Measurements from ENCODE around the gene SLC26A11. TPM values are rescaled to one million over a fixed set of nuclear protein-coding genes. Genes with fewer than 3 reads are reported as not detected.

Gene SLC26A11
- total RNA-seq, 1 experiment from 2014 or later, result 17.7 TPM

DNA sequence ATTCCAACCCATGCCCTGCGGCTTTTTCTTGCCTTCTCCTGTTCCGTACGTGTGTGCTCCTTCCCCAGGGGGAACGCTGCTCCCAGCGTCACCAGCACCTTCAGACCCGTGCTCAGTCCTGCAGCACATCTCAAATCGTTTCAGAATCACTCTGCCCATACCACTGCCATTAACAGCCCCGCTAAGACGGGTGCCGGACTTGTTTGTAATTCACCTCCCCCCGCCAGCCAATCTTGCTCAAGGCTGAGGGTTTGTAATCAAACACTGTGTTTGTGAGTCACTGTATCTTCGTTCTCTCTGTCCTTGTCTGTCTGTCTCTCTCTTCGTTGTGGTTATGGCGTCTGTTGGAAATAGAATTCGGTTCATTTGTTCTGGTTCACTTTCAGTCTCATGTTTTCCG lies 33.1 kb upstream of the SLC26A11 start:
- H3K27ac ChIP-seq (ENCODE audit: low read depth, low read length), result no peak overlapping the region
- RAD21 ChIA-PET (ENCODE audit: low non-redundant PET in 1 of 2, low total read pairs in 2 of 2, uncharacterized antibody in 2 of 2, unreplicated experiment in 2 of 2), result no interaction called here
- no peak overlapping the region for H3K9ac ChIP-seq (ENCODE audit: low read length)

More for the DNA sequence above, 33.1 kb upstream of the SLC26A11 start:
- no TSS peak for BruUV-seq (replicated peaks)
- no peak for TF ChIP-seq EZH2phosphoT487 (IDR thresholded peaks at IDR 0.05; ENCODE audit: borderline replicate concordance)
- no peak for TF ChIP-seq RAD21 (IDR thresholded peaks at IDR 0.05; ENCODE audit: low read depth)
- TF ChIP-seq FOSL1 (IDR thresholded peaks at IDR 0.05; ENCODE audit: low read depth), result no peak
- TF ChIP-seq, protein P1, sequence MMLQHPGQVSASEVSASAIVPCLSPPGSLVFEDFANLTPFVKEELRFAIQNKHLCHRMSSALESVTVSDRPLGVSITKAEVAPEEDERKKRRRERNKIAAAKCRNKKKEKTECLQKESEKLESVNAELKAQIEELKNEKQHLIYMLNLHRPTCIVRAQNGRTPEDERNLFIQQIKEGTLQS (IDR thresholded peaks at IDR 0.05), result no peak
- no peak for TF ChIP-seq SP1 (IDR thresholded peaks at IDR 0.05; ENCODE audit: low read depth)
- TF ChIP-seq CEBPB (IDR thresholded peaks at IDR 0.05; ENCODE audit: low read depth), result no peak
- no peak for TF ChIP-seq YY1 (IDR thresholded peaks at IDR 0.05; ENCODE audit: extremely low read depth, insufficient replicate concordance, low read depth, low read length)
- no peak for TF ChIP-seq SIN3A (IDR thresholded peaks at IDR 0.05; ENCODE audit: low read depth)
- TF ChIP-seq, protein P2, sequence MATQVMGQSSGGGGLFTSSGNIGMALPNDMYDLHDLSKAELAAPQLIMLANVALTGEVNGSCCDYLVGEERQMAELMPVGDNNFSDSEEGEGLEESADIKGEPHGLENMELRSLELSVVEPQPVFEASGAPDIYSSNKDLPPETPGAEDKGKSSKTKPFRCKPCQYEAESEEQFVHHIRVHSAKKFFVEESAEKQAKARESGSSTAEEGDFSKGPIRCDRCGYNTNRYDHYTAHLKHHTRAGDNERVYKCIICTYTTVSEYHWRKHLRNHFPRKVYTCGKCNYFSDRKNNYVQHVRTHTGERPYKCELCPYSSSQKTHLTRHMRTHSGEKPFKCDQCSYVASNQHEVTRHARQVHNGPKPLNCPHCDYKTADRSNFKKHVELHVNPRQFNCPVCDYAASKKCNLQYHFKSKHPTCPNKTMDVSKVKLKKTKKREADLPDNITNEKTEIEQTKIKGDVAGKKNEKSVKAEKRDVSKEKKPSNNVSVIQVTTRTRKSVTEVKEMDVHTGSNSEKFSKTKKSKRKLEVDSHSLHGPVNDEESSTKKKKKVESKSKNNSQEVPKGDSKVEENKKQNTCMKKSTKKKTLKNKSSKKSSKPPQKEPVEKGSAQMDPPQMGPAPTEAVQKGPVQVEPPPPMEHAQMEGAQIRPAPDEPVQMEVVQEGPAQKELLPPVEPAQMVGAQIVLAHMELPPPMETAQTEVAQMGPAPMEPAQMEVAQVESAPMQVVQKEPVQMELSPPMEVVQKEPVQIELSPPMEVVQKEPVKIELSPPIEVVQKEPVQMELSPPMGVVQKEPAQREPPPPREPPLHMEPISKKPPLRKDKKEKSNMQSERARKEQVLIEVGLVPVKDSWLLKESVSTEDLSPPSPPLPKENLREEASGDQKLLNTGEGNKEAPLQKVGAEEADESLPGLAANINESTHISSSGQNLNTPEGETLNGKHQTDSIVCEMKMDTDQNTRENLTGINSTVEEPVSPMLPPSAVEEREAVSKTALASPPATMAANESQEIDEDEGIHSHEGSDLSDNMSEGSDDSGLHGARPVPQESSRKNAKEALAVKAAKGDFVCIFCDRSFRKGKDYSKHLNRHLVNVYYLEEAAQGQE (IDR thresholded peaks at IDR 0.05; ENCODE audit: low read depth), result no peak
- no peak for TF ChIP-seq EGR1 (IDR thresholded peaks at IDR 0.05; ENCODE audit: low read depth)
- TF ChIP-seq, protein P3, sequence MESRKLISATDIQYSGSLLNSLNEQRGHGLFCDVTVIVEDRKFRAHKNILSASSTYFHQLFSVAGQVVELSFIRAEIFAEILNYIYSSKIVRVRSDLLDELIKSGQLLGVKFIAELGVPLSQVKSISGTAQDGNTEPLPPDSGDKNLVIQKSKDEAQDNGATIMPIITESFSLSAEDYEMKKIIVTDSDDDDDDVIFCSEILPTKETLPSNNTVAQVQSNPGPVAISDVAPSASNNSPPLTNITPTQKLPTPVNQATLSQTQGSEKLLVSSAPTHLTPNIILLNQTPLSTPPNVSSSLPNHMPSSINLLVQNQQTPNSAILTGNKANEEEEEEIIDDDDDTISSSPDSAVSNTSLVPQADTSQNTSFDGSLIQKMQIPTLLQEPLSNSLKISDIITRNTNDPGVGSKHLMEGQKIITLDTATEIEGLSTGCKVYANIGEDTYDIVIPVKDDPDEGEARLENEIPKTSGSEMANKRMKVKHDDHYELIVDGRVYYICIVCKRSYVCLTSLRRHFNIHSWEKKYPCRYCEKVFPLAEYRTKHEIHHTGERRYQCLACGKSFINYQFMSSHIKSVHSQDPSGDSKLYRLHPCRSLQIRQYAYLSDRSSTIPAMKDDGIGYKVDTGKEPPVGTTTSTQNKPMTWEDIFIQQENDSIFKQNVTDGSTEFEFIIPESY (IDR thresholded peaks at IDR 0.05; ENCODE audit: extremely low read depth, insufficient replicate concordance, low read length), result no peak
- no peak for TF ChIP-seq ZNF274 (IDR thresholded peaks at IDR 0.05; ENCODE audit: low read depth, low read length)
- DNase-seq (ENCODE audit: low read depth, low spot score), result no peak
- Histone ChIP-seq H3K79me2 (ENCODE audit: insufficient read depth, low read length) (no peaks in the 10 kb centered on the region), H2AFZ (ENCODE audit: low read depth, low read length, poor library complexity, severe bottlenecking) (no peak overlapping the region), H3K4me3 (replicated peaks in 1 of 2; ENCODE audit: low read depth in 1 of 2, low read length in 2 of 2) (no peak overlapping the region), H3K9me3 (ENCODE audit: control insufficient read depth in 1 of 2, insufficient read depth in 1 of 2, low read depth in 1 of 2, low read length in 2 of 2) (no peaks in the 10 kb centered on the region), H3K36me3 (ENCODE audit: control insufficient read depth in 1 of 2, insufficient read depth in 2 of 2, low read length in 2 of 2) (no peaks in the 10 kb centered on the region), H3K4me1 (ENCODE audit: control insufficient read depth in 1 of 2, insufficient read depth in 2 of 2, low read length in 2 of 2) (peaks cover 0 to 16% of the 10 kb centered on the region in 2 experiments; a peak in 1 of 4 replicates), H3K27me3 (ENCODE audit: insufficient read depth, low read length) (no peaks in the 10 kb centered on the region), H4K20me1 (ENCODE audit: insufficient read depth) (no peaks in the 10 kb centered on the region), H3K9me2 (ENCODE audit: insufficient read depth) (no peaks in the 10 kb centered on the region), H3K4me2 (ENCODE audit: low read length) (0 out of 2 replicates have a peak overlapping the region, but pooled peaks have one; percentile 21)
- no peak for ATAC-seq
- intact Hi-C loops (cut with micrococcal nuclease), result no loop called here
- ChIA-PET CTCF (no interaction called here), POLR2A (no interaction called here)

All from HCT116 (cell line).